IMR-90 (cell line): Measurements from ENCODE around the gene SLC8A1.

Source experiments
- CEBPB ChIP-seq: IDR thresholded peaks from 2 replicates; pipeline ENCODE4 v1.6.1; 2012; ENCODE audit warnings: low read depth, low read length, improper control_type of control experiment
- CHD1 ChIP-seq: IDR thresholded peaks from 2 replicates; pipeline ENCODE4 v1.6.1; 2012; ENCODE audit warnings: low read depth, low read length, improper control_type of control experiment
- MAZ ChIP-seq: IDR thresholded peaks from 2 replicates; pipeline ENCODE4 v1.6.1; 2012; ENCODE audit warnings: low read depth, mild to moderate bottlenecking, low read length, improper control_type of control experiment, moderate library complexity, borderline replicate concordance
- POLR2A ChIP-seq: IDR thresholded peaks from 2 replicates; pipeline ENCODE4 v1.6.1; 2012; ENCODE audit warnings: mild to moderate bottlenecking, low read depth, low read length
- SMC3 ChIP-seq: fragments of 150-350 bp; IDR thresholded peaks from 2 replicates; pipeline ENCODE4 v1.6.1; 2016; ENCODE audit warnings: low read depth, mild to moderate bottlenecking, antibody characterized with exemption, low read length, moderate library complexity
- TF ChIP-seq, protein P1 (sequence below): conservative IDR thresholded peaks from 2 replicates; pipeline ENCODE4 v1.5.1; 2012; ENCODE audit warnings: mild to moderate bottlenecking, low read depth, low read length, improper control_type of control experiment
- TF ChIP-seq, protein P2 (sequence below): fragments of 150-350 bp; IDR thresholded peaks from 2 replicates; pipeline ENCODE4 v1.6.1; 2017; ENCODE audit warnings: mild to moderate bottlenecking, antibody characterized with exemption, low read length, low read depth

GRCh38 chr2:40187054-40187453 lies 264.8 kb downstream of the SLC8A1 start:
- TF ChIP-seq, protein P1, sequence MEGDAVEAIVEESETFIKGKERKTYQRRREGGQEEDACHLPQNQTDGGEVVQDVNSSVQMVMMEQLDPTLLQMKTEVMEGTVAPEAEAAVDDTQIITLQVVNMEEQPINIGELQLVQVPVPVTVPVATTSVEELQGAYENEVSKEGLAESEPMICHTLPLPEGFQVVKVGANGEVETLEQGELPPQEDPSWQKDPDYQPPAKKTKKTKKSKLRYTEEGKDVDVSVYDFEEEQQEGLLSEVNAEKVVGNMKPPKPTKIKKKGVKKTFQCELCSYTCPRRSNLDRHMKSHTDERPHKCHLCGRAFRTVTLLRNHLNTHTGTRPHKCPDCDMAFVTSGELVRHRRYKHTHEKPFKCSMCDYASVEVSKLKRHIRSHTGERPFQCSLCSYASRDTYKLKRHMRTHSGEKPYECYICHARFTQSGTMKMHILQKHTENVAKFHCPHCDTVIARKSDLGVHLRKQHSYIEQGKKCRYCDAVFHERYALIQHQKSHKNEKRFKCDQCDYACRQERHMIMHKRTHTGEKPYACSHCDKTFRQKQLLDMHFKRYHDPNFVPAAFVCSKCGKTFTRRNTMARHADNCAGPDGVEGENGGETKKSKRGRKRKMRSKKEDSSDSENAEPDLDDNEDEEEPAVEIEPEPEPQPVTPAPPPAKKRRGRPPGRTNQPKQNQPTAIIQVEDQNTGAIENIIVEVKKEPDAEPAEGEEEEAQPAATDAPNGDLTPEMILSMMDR = no peak
- TF ChIP-seq MAZ = no peak
- no peak for TF ChIP-seq POLR2A
- TF ChIP-seq, protein P2, sequence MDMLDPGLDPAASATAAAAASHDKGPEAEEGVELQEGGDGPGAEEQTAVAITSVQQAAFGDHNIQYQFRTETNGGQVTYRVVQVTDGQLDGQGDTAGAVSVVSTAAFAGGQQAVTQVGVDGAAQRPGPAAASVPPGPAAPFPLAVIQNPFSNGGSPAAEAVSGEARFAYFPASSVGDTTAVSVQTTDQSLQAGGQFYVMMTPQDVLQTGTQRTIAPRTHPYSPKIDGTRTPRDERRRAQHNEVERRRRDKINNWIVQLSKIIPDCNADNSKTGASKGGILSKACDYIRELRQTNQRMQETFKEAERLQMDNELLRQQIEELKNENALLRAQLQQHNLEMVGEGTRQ = no peak
- TF ChIP-seq CEBPB = no peak
- no peak for TF ChIP-seq CHD1
- TF ChIP-seq SMC3 = no peak
